Nephron progenitor cell (in vitro differentiated cells): Measurements from ENCODE around the gene DNAJC18.

ENCODE experiments used
- DNase-seq: peaks from one replicate; pipeline ENCODE4 v3.0.0; 2021
- H3K27ac Mint-ChIP-seq: 2 replicates; pipeline ENCODE4 v1.8.0; 2021; ENCODE audit warnings: mild to moderate bottlenecking, moderate library complexity, mixed read lengths
- H3K27me3 Mint-ChIP-seq: 2 replicates; pipeline ENCODE4 v1.8.0; 2021; ENCODE audit warnings: mild to moderate bottlenecking, low read depth, mixed read lengths; ENCODE audit not compliant: poor library complexity
- H3K36me3 Mint-ChIP-seq: 2 replicates; pipeline ENCODE4 v1.8.0; 2021; ENCODE audit warnings: low read depth, mixed read lengths
- H3K4me1 Mint-ChIP-seq: 2 replicates; pipeline ENCODE4 v1.8.0; 2021; ENCODE audit warnings: mixed read lengths
- H3K4me3 Mint-ChIP-seq: 2 replicates; pipeline ENCODE4 v1.8.0; 2021; ENCODE audit warnings: mild to moderate bottlenecking, moderate library complexity, mixed read lengths
- H3K9me3 Mint-ChIP-seq: 2 replicates; pipeline ENCODE4 v1.8.0; 2021; ENCODE audit warnings: mild to moderate bottlenecking, moderate library complexity, mixed read lengths
- TF ChIP-seq, protein P1 (sequence below): fragments of 200-600 bp; sonication (generic); IDR thresholded peaks from 2 replicates; pipeline ENCODE4 v1.5.0; 2021; ENCODE audit warnings: antibody characterized with exemption

Gene DNAJC18

GRCh38 chr5:139415869-139416268, 23.5 kb downstream of the DNAJC18 start:
- Mint-ChIP-seq H3K27ac (no peak overlapping the region), H3K27me3 (peaks cover 4% of the 10 kb centered on the region), H3K4me3 (no peak overlapping the region), H3K36me3 (peaks cover 59% of the 10 kb centered on the region), H3K4me1 (no peaks in the 10 kb centered on the region), H3K9me3 (no peaks in the 10 kb centered on the region)
- no peak for DNase-seq
- TF ChIP-seq, protein P1, sequence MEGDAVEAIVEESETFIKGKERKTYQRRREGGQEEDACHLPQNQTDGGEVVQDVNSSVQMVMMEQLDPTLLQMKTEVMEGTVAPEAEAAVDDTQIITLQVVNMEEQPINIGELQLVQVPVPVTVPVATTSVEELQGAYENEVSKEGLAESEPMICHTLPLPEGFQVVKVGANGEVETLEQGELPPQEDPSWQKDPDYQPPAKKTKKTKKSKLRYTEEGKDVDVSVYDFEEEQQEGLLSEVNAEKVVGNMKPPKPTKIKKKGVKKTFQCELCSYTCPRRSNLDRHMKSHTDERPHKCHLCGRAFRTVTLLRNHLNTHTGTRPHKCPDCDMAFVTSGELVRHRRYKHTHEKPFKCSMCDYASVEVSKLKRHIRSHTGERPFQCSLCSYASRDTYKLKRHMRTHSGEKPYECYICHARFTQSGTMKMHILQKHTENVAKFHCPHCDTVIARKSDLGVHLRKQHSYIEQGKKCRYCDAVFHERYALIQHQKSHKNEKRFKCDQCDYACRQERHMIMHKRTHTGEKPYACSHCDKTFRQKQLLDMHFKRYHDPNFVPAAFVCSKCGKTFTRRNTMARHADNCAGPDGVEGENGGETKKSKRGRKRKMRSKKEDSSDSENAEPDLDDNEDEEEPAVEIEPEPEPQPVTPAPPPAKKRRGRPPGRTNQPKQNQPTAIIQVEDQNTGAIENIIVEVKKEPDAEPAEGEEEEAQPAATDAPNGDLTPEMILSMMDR, result no peak

- Mint-ChIP-seq H3K27me3 (peaks cover 4% of the 10 kb centered on the region), H3K4me1 (no peaks in the 10 kb centered on the region), H3K9me3 (no peaks in the 10 kb centered on the region), H3K4me3 (no peak overlapping the region), H3K27ac (no peak overlapping the region), H3K36me3 (peaks cover 54% of the 10 kb centered on the region)
- DNase-seq, result no peak
- TF ChIP-seq, protein P1, result no peak
These were observed 24.0 kb downstream of the DNAJC18 start for GRCh38 chr5:139415221-139415861.

- Mint-ChIP-seq H3K9me3 (no peaks in the 10 kb centered on the region), H3K4me3 (no peak overlapping the region), H3K36me3 (peaks cover 47% of the 10 kb centered on the region), H3K27ac (no peak overlapping the region), H3K27me3 (peaks cover 4% of the 10 kb centered on the region), H3K4me1 (no peaks in the 10 kb centered on the region)
- DNase-seq, result no peak
- TF ChIP-seq, protein P1, result no peak
These were observed 24.7 kb downstream of the DNAJC18 start for GRCh38 chr5:139414581-139415130.

GRCh38 chr5:139413963-139414362, 25.4 kb downstream of the DNAJC18 start:
- no peak for DNase-seq
- Mint-ChIP-seq H3K36me3 (peaks cover 42% of the 10 kb centered on the region), H3K27ac (no peak overlapping the region), H3K9me3 (no peaks in the 10 kb centered on the region), H3K4me3 (no peak overlapping the region), H3K4me1 (no peaks in the 10 kb centered on the region), H3K27me3 (peaks cover 4% of the 10 kb centered on the region)
- TF ChIP-seq, protein P1, result no peak

- no peaks in the 10 kb centered on the region for H3K9me3 Mint-ChIP-seq
- DNase-seq, result no peak
- H3K27ac Mint-ChIP-seq, result no peak overlapping the region
- H3K4me3 Mint-ChIP-seq, result no peak overlapping the region
- peaks cover 4% of the 10 kb centered on the region for H3K27me3 Mint-ChIP-seq
- peaks cover 34% of the 10 kb centered on the region for H3K36me3 Mint-ChIP-seq
- no peaks in the 10 kb centered on the region for H3K4me1 Mint-ChIP-seq
- TF ChIP-seq, protein P1, result no peak
These were observed 26.2 kb downstream of the DNAJC18 start for GRCh38 chr5:139413153-139413552.
